Neural cell (in vitro differentiated cells): ENCODE measurements around the gene STOML2. TPM values are rescaled to one million over a fixed set of nuclear protein-coding genes. Genes with fewer than 3 reads are reported as not detected.

Experiments used
- H2AFZ ChIP-seq: fragments of 200-600, 300-800 bp; sonication (generic), shearing (Covaris generic); 2 replicates; pipeline ENCODE4 v1.6.0; 2014; ENCODE audit warnings: low read depth, mild to moderate bottlenecking, antibody characterized with exemption, low read length, moderate library complexity
- H3F3A ChIP-seq: fragments of 200-600 bp; shearing (Covaris generic); 2 replicates; pipeline ENCODE4 v1.6.1; 2016; ENCODE audit warnings: mild to moderate bottlenecking, moderate library complexity, mixed read lengths, antibody characterized with exemption, low read length; ENCODE audit not compliant: insufficient read depth, poor library complexity, severe bottlenecking
- H3K27ac ChIP-seq: fragments of 200-600, 300-800 bp; sonication (generic), shearing (Covaris generic); 2 replicates; pipeline ENCODE4 v1.5.1; 2014; ENCODE audit warnings: mild to moderate bottlenecking, low read length, moderate library complexity
- H3K27me3 ChIP-seq: fragments of 300-800, 200-600 bp; sonication (generic), shearing (Covaris generic); 2 replicates; pipeline ENCODE4 v1.6.0; 2014; ENCODE audit warnings: mild to moderate bottlenecking, low read depth, low read length, moderate library complexity; ENCODE audit not compliant: insufficient read depth
- H3K36me3 ChIP-seq: fragments of 300-800, 200-600 bp; sonication (generic), shearing (Covaris generic); 2 replicates; pipeline ENCODE4 v1.5.1; 2014; ENCODE audit warnings: mild to moderate bottlenecking, antibody characterized with exemption, low read length, moderate library complexity; ENCODE audit not compliant: insufficient read depth
- H3K4me2 ChIP-seq: fragments of 300-800, 200-600 bp; sonication (generic), shearing (Covaris generic); 2 replicates; pipeline ENCODE4 v1.6.0; 2014; ENCODE audit warnings: mild to moderate bottlenecking, low read length
- H3K4me3 ChIP-seq: fragments of 300-800, 200-600 bp; sonication (generic), shearing (Covaris generic); 2 replicates; pipeline ENCODE4 v1.5.1; 2014; ENCODE audit warnings: mild to moderate bottlenecking, low read length, moderate library complexity
- H3K79me2 ChIP-seq: fragments of 200-600 bp; shearing (Covaris generic); replicated peaks from 2 replicates; pipeline ENCODE4 v1.6.0; 2014; ENCODE audit warnings: mild to moderate bottlenecking, low read length, moderate library complexity; ENCODE audit not compliant: insufficient read depth
- H3K9ac ChIP-seq: fragments of 300-800, 200-600 bp; sonication (generic), shearing (Covaris generic); 2 replicates; pipeline ENCODE4 v1.6.1; 2016; ENCODE audit warnings: mild to moderate bottlenecking, low read length, mixed read lengths
- H3K9me2 ChIP-seq: fragments of 200-600 bp; shearing (Covaris generic); 2 replicates; pipeline ENCODE4 v1.6.1; 2016; ENCODE audit warnings: mild to moderate bottlenecking, low read length, mixed read lengths; ENCODE audit not compliant: insufficient read depth
- H3K9me3 ChIP-seq: fragments of 200-600, 300-800 bp; sonication (generic), shearing (Covaris generic); 2 replicates; pipeline ENCODE4 v1.6.1; 2016; ENCODE audit warnings: mild to moderate bottlenecking, mixed run types, low read length, moderate library complexity, mixed read lengths
- H4K20me1 ChIP-seq: fragments of 200-600 bp; shearing (Covaris generic); 2 replicates; pipeline ENCODE4 v1.6.1; 2016; ENCODE audit warnings: mild to moderate bottlenecking, mixed run types; ENCODE audit not compliant: insufficient read depth
- EP300 ChIP-seq: fragments of 450-650 bp; conservative IDR thresholded peaks from 2 replicates; pipeline ENCODE4 v1.6.1; 2014; ENCODE audit warnings: antibody characterized with exemption, mild to moderate bottlenecking, moderate library complexity; ENCODE audit not compliant: poor library complexity, severe bottlenecking
- EZH2 ChIP-seq: fragments of 200-600, 300-800 bp; shearing (Covaris generic), sonication (generic); IDR thresholded peaks from 2 replicates; pipeline ENCODE4 v1.6.1; 2014; ENCODE audit warnings: antibody characterized with exemption, low read length, borderline replicate concordance, mild to moderate bottlenecking; ENCODE audit not compliant: insufficient read depth, poor library complexity, severe bottlenecking
- MXI1 ChIP-seq: fragments of 450-650 bp; conservative IDR thresholded peaks from 2 replicates; pipeline ENCODE4 v1.6.1; 2014; ENCODE audit warnings: antibody characterized with exemption, mild to moderate bottlenecking; ENCODE audit not compliant: poor library complexity, severe bottlenecking
- POLR2AphosphoS5 ChIP-seq: IDR thresholded peaks from 2 replicates; pipeline ENCODE4 v1.6.1; 2012
- RAD21 ChIP-seq: fragments of 450-650 bp; conservative IDR thresholded peaks from 2 replicates; pipeline ENCODE4 v1.6.1; 2014; ENCODE audit warnings: antibody characterized with exemption, mild to moderate bottlenecking, moderate library complexity
- REST ChIP-seq: IDR thresholded peaks from 2 replicates; pipeline ENCODE4 v1.6.1; 2012; ENCODE audit warnings: borderline replicate concordance
- SMC3 ChIP-seq: fragments of 450-650 bp; conservative IDR thresholded peaks from 2 replicates; pipeline ENCODE4 v1.6.1; 2014; ENCODE audit warnings: antibody characterized with exemption, mild to moderate bottlenecking, moderate library complexity; ENCODE audit not compliant: poor library complexity
- TAF1 ChIP-seq: IDR thresholded peaks from 2 replicates; pipeline ENCODE4 v1.6.1; 2012; ENCODE audit warnings: low read depth
- polyA plus RNA-seq: library from polyadenylated mRNA; depleted of rRNA; stranded (reverse); fragments of >200 nt; gene quantifications from 2 replicates; pipeline ENCODE4 v1.2.3, GENCODE V29; 2014
- TF ChIP-seq, protein P1 (sequence below): fragments of 450-650 bp; IDR thresholded peaks from 2 replicates; pipeline ENCODE4 v1.5.1; 2014; ENCODE audit warnings: antibody characterized with exemption, mild to moderate bottlenecking, moderate library complexity; ENCODE audit not compliant: poor library complexity, severe bottlenecking

The STOML2 gene
- polyA plus RNA-seq, 1 donor from 2014 or later, result 98.3 TPM

- no peak for TF ChIP-seq EZH2
- no peak for TF ChIP-seq POLR2AphosphoS5
Observed at GRCh38 chr9:35056571-35057270, 46.2 kb downstream of the STOML2 start (continued).

DNA sequence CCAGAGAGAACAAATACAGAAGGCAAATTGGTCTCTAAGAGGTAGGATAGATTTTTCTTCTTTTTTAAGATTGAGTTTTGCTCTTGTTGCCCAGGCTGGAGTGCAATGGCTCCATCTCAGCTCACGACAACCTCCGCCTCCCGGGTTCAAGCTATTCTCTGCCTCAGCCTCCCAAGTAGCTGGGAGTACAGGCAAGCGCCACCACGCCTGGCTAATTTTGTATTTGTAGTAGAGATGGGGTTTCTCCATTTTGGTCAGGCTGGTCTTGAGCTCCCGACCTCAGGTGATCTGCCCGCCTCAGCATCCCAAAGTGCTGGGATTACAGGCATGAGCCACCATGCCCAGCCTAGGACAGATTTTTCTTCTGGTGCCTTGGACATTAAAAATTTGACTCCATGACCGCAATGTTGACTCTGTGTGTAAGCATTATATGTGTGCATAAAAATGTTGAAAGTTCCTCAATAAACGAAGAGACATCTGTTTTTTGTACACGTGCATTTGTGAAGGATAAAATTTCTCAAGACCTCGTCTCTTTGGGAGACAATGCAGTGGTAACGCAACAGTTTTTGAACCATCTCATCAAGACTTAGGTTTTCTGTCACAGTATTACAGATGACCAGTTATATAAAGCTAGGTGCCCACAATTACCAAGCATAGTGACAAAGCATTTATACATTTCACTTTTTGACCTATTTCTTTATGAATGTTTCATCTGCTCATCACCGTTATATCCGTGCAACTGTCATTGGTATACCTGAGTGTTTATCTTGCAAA is 47.9 kb downstream of the STOML2 start:
- Histone ChIP-seq H3K4me2 (no peak overlapping the region), H3K27me3 (no peaks in the 10 kb centered on the region), H3K27ac (no peak overlapping the region), H3K4me3 (no peak overlapping the region), H3K36me3 (peaks cover 10% of the 10 kb centered on the region), H3F3A (no peaks in the 10 kb centered on the region), H3K79me2 (no peaks in the 10 kb centered on the region), H3K9ac (no peak overlapping the region), H2AFZ (no peak overlapping the region), H4K20me1 (no peaks in the 10 kb centered on the region), H3K9me3 (no peaks in the 10 kb centered on the region), H3K9me2 (no peaks in the 10 kb centered on the region)
- no peak for TF ChIP-seq SMC3
- no peak for TF ChIP-seq POLR2AphosphoS5
- TF ChIP-seq REST, result no peak
- no peak for TF ChIP-seq TAF1
- no peak for TF ChIP-seq EP300
- no peak for TF ChIP-seq EZH2
- TF ChIP-seq, protein P1, sequence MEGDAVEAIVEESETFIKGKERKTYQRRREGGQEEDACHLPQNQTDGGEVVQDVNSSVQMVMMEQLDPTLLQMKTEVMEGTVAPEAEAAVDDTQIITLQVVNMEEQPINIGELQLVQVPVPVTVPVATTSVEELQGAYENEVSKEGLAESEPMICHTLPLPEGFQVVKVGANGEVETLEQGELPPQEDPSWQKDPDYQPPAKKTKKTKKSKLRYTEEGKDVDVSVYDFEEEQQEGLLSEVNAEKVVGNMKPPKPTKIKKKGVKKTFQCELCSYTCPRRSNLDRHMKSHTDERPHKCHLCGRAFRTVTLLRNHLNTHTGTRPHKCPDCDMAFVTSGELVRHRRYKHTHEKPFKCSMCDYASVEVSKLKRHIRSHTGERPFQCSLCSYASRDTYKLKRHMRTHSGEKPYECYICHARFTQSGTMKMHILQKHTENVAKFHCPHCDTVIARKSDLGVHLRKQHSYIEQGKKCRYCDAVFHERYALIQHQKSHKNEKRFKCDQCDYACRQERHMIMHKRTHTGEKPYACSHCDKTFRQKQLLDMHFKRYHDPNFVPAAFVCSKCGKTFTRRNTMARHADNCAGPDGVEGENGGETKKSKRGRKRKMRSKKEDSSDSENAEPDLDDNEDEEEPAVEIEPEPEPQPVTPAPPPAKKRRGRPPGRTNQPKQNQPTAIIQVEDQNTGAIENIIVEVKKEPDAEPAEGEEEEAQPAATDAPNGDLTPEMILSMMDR, result no peak
- TF ChIP-seq MXI1, result no peak
- TF ChIP-seq RAD21, result no peak
